CD4-positive, alpha-beta T cell (primary cell): ENCODE results near the gene SLAMF7. TPM values are rescaled to one million over a fixed set of nuclear protein-coding genes. Genes with fewer than 3 reads are reported as not detected.

Experiments used
- ATAC-seq: fragments of 200-7000 bp; cut with Tn5 transposase; one replicate; pipeline ENCODE4 v1.10.0; 2022; ENCODE audit warnings: mild to moderate bottlenecking; ENCODE audit not compliant: poor library complexity
- CTCF ChIA-PET: fragments of 350-600 bp; sonication (Branson Sonifier 250); formaldehyde crosslinking; loops from one replicate; lab custom pipeline; 2021; ENCODE audit warnings: antibody characterized with exemption, inconsistent platforms; lab: Charles Lee
- POLR2A ChIA-PET: fragments of 350-600 bp; sonication (Branson Sonifier 250); formaldehyde crosslinking; loops from one replicate; lab custom pipeline; 2021; ENCODE audit warnings: antibody characterized with exemption, inconsistent platforms; lab: Charles Lee
- DNase-seq, 14 experiments: peaks; one replicate each; pipeline ENCODE4 v3.0.0-alpha.2; 2013 to 2020; ENCODE audit warnings: mixed read lengths in 2 of 14
- H3K27ac ChIP-seq, 2 donors: one replicate each; pipeline versions ENCODE4 v1.5.1 to v1.7.0; 2013; ENCODE audit warnings: low read length in 2 of 2, low read depth in 1 of 2, mild to moderate bottlenecking in 1 of 2
- H3K27me3 ChIP-seq, 2 experiments: 1 replicate in 1 of 2; 2 replicates in 1 of 2; pipeline versions ENCODE4 v1.6.1 to v1.7.0; 2013; ENCODE audit warnings: low read length in 2 of 2, control low read depth in 1 of 2, mild to moderate bottlenecking in 1 of 2, moderate library complexity in 1 of 2; ENCODE audit not compliant: insufficient read depth in 2 of 2, control insufficient read depth in 1 of 2
- H3K36me3 ChIP-seq: one replicate; pipeline ENCODE4 v1.6.1; 2013; ENCODE audit warnings: low read length, control low read depth; ENCODE audit not compliant: insufficient read depth
- H3K4me1 ChIP-seq: one replicate; pipeline ENCODE4 v1.6.1; 2013; ENCODE audit warnings: low read length, control low read depth; ENCODE audit not compliant: insufficient read depth
- H3K4me3 ChIP-seq: one replicate; pipeline ENCODE4 v1.5.1; 2013; ENCODE audit warnings: mild to moderate bottlenecking, low read length, moderate library complexity
- H3K9me3 ChIP-seq, 2 experiments: 1 replicate in 1 of 2; 2 replicates in 1 of 2; pipeline versions ENCODE4 v1.6.1 to v1.7.0; 2013; ENCODE audit warnings: low read length in 2 of 2, mild to moderate bottlenecking in 2 of 2, control low read depth in 1 of 2, moderate library complexity in 1 of 2; ENCODE audit not compliant: control insufficient read depth in 1 of 2, insufficient read depth in 1 of 2
- H3K27ac Mint-ChIP-seq: one replicate; pipeline ENCODE4 v1.8.0; 2020; ENCODE audit warnings: mixed read lengths
- H3K27me3 Mint-ChIP-seq: one replicate; pipeline ENCODE4 v1.8.0; 2021; ENCODE audit warnings: mixed read lengths
- H3K36me3 Mint-ChIP-seq: one replicate; pipeline ENCODE4 v1.8.0; 2021; ENCODE audit warnings: low read depth, mixed read lengths
- H3K4me1 Mint-ChIP-seq: one replicate; pipeline ENCODE4 v1.8.0; 2021; ENCODE audit warnings: low read depth, mixed read lengths
- H3K4me3 Mint-ChIP-seq: one replicate; pipeline ENCODE4 v1.8.0; 2020; ENCODE audit warnings: mild to moderate bottlenecking, mixed read lengths
- H3K9me3 Mint-ChIP-seq: one replicate; pipeline ENCODE4 v1.8.0; 2020; ENCODE audit warnings: mixed read lengths
- intact Hi-C, 2 experiments: fragments of 100-400 bp; cut with DNase I in 1 of 2; cut with micrococcal nuclease in 1 of 2; formaldehyde crosslinking; loops; one replicate each; pipeline versions ENCODE4 v1.15.1 to v1.9.0; 2023 to 2025; cut with DNase I, micrococcal nuclease
- total RNA-seq, 174 experiments: library from RNA in 2 of 174; stranded (reverse) in 2 of 174; gene quantifications; one replicate each; pipeline ENCODE4 v1.2.3 and lab custom pipeline; 2021 to 2026
- TF ChIP-seq, protein P1 (sequence below): fragments of 200-600 bp; IDR thresholded peaks from one replicate; pipeline ENCODE4 v1.8.0; 2022; ENCODE audit warnings: antibody characterized with exemption, mild to moderate bottlenecking

Gene SLAMF7
- total RNA-seq, 2 experiments from 2014 or later: 0.69 to 0.78 TPM

DNA sequence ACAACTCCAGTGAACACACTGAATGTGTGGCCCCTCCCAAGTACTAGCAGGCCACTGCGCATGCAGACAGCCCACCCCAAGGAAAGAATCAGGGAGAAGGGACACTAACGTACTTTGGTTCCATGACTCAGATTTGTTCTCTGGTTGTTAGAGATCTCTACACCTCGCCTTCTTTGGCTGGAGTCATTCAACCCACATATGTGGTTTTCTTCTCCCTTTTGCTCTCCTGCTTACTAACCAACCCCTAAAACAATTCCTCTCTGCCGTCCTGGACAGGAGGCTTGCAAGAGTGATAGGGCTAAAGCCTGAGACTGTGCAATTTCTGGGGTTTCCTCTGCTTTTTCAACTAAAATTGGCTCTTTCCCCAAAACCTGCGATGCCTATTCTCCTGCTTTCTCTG is 21.7 kb upstream of the SLAMF7 start:
- H3K27me3 ChIP-seq: no peaks in the 10 kb centered on the region
- no peaks in the 10 kb centered on the region for H3K9me3 ChIP-seq
- DNase-seq: no peak
- Mint-ChIP-seq H3K27ac (no peak overlapping the region), H3K36me3 (peaks cover under 1% of the 10 kb centered on the region), H3K4me1 (peaks cover 72% of the 10 kb centered on the region), H3K9me3 (no peaks in the 10 kb centered on the region), H3K27me3 (no peaks in the 10 kb centered on the region), H3K4me3 (no peak overlapping the region)
- H3K36me3 ChIP-seq: no peaks in the 10 kb centered on the region
- TF ChIP-seq, protein P1, sequence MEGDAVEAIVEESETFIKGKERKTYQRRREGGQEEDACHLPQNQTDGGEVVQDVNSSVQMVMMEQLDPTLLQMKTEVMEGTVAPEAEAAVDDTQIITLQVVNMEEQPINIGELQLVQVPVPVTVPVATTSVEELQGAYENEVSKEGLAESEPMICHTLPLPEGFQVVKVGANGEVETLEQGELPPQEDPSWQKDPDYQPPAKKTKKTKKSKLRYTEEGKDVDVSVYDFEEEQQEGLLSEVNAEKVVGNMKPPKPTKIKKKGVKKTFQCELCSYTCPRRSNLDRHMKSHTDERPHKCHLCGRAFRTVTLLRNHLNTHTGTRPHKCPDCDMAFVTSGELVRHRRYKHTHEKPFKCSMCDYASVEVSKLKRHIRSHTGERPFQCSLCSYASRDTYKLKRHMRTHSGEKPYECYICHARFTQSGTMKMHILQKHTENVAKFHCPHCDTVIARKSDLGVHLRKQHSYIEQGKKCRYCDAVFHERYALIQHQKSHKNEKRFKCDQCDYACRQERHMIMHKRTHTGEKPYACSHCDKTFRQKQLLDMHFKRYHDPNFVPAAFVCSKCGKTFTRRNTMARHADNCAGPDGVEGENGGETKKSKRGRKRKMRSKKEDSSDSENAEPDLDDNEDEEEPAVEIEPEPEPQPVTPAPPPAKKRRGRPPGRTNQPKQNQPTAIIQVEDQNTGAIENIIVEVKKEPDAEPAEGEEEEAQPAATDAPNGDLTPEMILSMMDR: no peak
- H3K27ac ChIP-seq: no peak overlapping the region
- no peak for ATAC-seq
- peaks cover 23% of the 10 kb centered on the region for H3K4me1 ChIP-seq
- CTCF ChIA-PET: no interaction called here
- POLR2A ChIA-PET: no interaction called here
- intact Hi-C loops: loop anchor here in 1 of 2 experiments (5.0 kb wide), 1 partner anchor 70 kb away; the partner anchor contains the start of gene SLAMF1
- H3K4me3 ChIP-seq: no peak overlapping the region

DNA sequence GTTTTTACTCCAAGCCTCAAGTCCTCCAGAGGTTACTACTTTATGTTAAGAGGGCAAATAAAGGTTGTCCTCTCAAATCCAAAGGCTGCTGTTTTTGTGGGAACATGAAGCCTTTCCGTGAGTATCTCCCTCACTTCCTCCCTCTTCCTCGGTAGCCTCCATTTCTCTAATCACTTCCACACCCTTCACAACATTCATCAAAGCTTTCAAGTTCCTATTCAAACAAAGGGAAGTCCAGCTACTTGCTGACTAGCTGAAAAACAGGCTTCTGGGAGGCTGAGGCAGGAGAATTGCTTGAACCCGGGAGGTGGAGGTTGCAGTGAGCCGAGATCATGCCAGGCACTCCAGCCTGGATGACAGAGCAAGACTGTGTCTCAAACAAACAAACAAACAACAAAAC is 20.8 kb upstream of the SLAMF7 start:
- ChIA-PET POLR2A (no interaction called here), CTCF (no interaction called here)
- no peaks in the 10 kb centered on the region for H3K36me3 Mint-ChIP-seq

DNA sequence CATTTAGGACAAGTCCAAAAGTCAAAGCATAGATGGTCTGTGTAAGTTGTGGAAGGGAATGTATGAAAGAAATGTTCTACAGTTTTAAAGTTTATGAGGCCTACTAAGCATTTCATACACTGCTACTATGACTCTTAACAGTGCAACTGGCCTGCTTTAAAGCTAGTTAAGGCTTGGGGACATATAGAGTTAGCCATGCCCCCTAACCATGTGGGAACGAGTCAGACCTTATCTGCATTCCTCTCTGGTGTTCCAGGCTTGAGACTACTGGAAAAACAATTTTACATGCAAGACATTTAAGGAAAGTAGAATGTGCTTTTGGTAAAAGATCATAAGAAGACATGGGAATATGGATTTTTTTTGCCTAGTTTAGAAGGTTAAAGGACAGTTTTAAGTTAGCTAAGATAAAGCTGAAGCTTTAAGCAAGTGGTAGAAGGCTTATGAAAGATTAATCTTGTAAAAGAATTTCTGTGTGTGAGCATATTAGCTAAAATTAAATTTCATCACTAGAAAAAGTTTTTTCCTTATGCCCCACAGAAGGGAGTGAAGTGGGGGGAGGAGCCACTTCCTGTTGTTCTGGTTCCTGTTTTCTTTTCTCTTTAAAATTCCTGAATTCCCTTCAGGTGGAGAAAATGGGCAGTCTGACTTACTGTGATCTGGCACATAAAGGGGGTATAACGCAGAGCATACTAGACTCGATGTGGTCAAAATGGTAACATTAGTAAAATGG is 18.5 kb upstream of the SLAMF7 start:
- ChIA-PET CTCF (interaction anchor here (1.1 kb wide), 1 partner anchor 49 kb away, joined by 4 read pairs; no protein-coding TSS in a partner anchor), POLR2A (interaction anchor here (1.9 kb wide), 1 partner anchor 39 kb away, joined by 6 read pairs; no protein-coding TSS in a partner anchor)
- no peak overlapping the region for H3K27ac ChIP-seq

More for the DNA sequence above, 20.8 kb upstream of the SLAMF7 start:
- intact Hi-C loops: loop anchor here in 1 of 2 experiments (5.0 kb wide), 1 partner anchor 71 kb away; the partner anchor contains the start of gene SLAMF1
- no peaks in the 10 kb centered on the region for H3K27me3 Mint-ChIP-seq
- H3K27ac Mint-ChIP-seq: no peak overlapping the region
- Histone ChIP-seq H3K9me3 (no peaks in the 10 kb centered on the region), H3K27me3 (no peaks in the 10 kb centered on the region), H3K4me1 (peaks cover 21% of the 10 kb centered on the region), H3K36me3 (no peaks in the 10 kb centered on the region), H3K4me3 (no peak overlapping the region), H3K27ac (no peak overlapping the region)
- no peak overlapping the region for H3K4me3 Mint-ChIP-seq
- TF ChIP-seq, protein P1: no peak
- H3K9me3 Mint-ChIP-seq: no peaks in the 10 kb centered on the region
- peaks cover 72% of the 10 kb centered on the region for H3K4me1 Mint-ChIP-seq
- DNase-seq (no peak), ATAC-seq (no peak)

More for the DNA sequence above, 18.5 kb upstream of the SLAMF7 start:
- Mint-ChIP-seq H3K27ac (no peak overlapping the region), H3K27me3 (no peaks in the 10 kb centered on the region), H3K4me3 (no peak overlapping the region), H3K9me3 (no peaks in the 10 kb centered on the region), H3K4me1 (peaks cover 52% of the 10 kb centered on the region), H3K36me3 (no peaks in the 10 kb centered on the region)
- ATAC-seq: no peak
- intact Hi-C loops: no loop called here
- no peaks in the 10 kb centered on the region for H3K36me3 ChIP-seq
- TF ChIP-seq, protein P1: no peak
- H3K4me1 ChIP-seq: peaks cover 7% of the 10 kb centered on the region
- H3K4me3 ChIP-seq: no peak overlapping the region
- no peak for DNase-seq
- H3K9me3 ChIP-seq: no peaks in the 10 kb centered on the region
- no peaks in the 10 kb centered on the region for H3K27me3 ChIP-seq
